HEK293 (cell line): Measurements from ENCODE around the gene TLE2.

ENCODE experiments used
- CTCF ChIP-seq: fragments of 450-650 bp; formaldehyde crosslinking; IDR thresholded peaks from 2 replicates; pipeline ENCODE4 v1.5.1; 2016; ENCODE audit warnings: missing biosample characterization, missing genetic modification characterization
- REST ChIP-seq: fragments of 450-650 bp; formaldehyde crosslinking; IDR thresholded peaks from 2 replicates; pipeline ENCODE4 v1.5.1; 2016; ENCODE audit warnings: missing biosample characterization, missing genetic modification characterization
- ZNF639 ChIP-seq: fragments of 450-650 bp; formaldehyde crosslinking; IDR thresholded peaks from 2 replicates; pipeline ENCODE4 v1.5.1; 2016; ENCODE audit warnings: missing biosample characterization, missing genetic modification characterization

- TF ChIP-seq ZNF639 (tag by site-specific recombination): no peak
- no peak for TF ChIP-seq REST (tag by site-specific recombination)
- TF ChIP-seq CTCF (tag by site-specific recombination): no peak
Measured at GRCh38 chr19:3062165-3063105, 33.4 kb upstream of the TLE2 start, which contains the start of gene TLE5.
